Measurements from ENCODE around the gene NOP56.

DNA sequence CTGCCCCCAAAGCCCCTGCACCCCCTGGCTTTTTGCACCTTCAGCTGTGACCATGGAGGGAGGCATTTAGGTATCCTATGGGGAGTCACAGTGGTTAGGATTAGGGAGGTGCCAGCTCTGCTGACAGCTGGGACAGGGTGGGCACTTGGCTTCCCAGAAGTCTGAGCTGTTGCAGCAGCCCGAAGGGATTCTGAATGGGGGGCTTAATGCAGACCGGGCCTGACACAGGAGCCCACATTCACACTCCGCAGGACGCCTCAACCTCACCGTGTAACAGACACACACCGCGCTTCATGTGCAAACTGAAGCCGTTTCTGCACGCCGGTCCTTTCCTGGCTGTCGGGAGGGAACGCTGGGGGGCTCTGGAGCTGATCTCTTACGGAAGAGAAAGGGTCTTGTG lies 42.1 kb downstream of the NOP56 start:
- TF ChIP-seq, protein P1, sequence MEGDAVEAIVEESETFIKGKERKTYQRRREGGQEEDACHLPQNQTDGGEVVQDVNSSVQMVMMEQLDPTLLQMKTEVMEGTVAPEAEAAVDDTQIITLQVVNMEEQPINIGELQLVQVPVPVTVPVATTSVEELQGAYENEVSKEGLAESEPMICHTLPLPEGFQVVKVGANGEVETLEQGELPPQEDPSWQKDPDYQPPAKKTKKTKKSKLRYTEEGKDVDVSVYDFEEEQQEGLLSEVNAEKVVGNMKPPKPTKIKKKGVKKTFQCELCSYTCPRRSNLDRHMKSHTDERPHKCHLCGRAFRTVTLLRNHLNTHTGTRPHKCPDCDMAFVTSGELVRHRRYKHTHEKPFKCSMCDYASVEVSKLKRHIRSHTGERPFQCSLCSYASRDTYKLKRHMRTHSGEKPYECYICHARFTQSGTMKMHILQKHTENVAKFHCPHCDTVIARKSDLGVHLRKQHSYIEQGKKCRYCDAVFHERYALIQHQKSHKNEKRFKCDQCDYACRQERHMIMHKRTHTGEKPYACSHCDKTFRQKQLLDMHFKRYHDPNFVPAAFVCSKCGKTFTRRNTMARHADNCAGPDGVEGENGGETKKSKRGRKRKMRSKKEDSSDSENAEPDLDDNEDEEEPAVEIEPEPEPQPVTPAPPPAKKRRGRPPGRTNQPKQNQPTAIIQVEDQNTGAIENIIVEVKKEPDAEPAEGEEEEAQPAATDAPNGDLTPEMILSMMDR (IDR thresholded peaks at IDR 0.05): no peak
- TF ChIP-seq POLR2A (IDR thresholded peaks at IDR 0.05): no peak
